Ovary (tissue), 3 donors: ENCODE measurements around the gene NEO1.

Source experiments
- CTCF ChIP-seq, 3 donors: fragments of 450-650 bp in 2 of 3; fragments of 200-600 bp in 1 of 3; IDR thresholded peaks; one replicate each; pipeline versions ENCODE4 v1.5.1 to v1.8.0; 2016 to 2022; ENCODE audit warnings: antibody characterized with exemption in 3 of 3, mild to moderate bottlenecking in 1 of 3
- EP300 ChIP-seq: sonication (generic); formaldehyde crosslinking; IDR thresholded peaks from one replicate; pipeline ENCODE4 v1.6.1; 2017; ENCODE audit warnings: antibody characterized with exemption
- POLR2A ChIP-seq: fragments of 450-650 bp; IDR thresholded peaks from one replicate; pipeline ENCODE4 v1.6.1; 2017; ENCODE audit warnings: antibody characterized with exemption, mild to moderate bottlenecking, moderate library complexity
- donor health status: DM: no; HTN: no; CAD: no.

- no peak for TF ChIP-seq POLR2A
- TF ChIP-seq CTCF (IDR thresholded peaks at IDR 0.05): no peak
- TF ChIP-seq EP300: no peak
Observed at GRCh38 chr15:73352082-73352481, 299.8 kb downstream of the NEO1 start.
